ENCODE measurements around the gene CCNB2. TPM values are rescaled to one million over a fixed set of nuclear protein-coding genes. Genes with fewer than 3 reads are reported as not detected.

Gene CCNB2
- total RNA-seq, 1 experiment from 2014 or later = 128 TPM

GRCh38 chr15:59166601-59167265, 61.8 kb downstream of the CCNB2 start:
- DNase-seq (ENCODE audit: low read depth) = no peak

DNA sequence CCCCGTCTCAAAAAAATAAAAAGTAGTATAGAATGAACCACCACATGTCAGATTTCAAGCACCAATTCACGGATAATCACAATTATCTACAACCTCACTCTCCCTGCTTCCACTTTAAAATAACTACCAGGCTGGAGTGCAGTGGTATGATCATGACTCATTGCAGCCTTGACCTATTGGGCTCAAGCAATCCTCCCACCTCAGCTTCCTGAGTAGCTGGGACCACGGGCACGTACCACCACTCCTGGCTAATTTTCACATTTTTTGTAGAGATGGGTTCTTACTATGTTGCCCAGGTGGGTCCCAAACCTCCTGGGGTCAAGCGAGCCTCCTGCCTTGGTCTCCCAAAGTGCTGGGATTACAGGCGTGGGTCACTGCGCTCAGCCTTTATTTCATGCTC, 63.6 kb downstream of the CCNB2 start:
- DNase-seq (ENCODE audit: low read depth) = peak; percentile 65

DNA sequence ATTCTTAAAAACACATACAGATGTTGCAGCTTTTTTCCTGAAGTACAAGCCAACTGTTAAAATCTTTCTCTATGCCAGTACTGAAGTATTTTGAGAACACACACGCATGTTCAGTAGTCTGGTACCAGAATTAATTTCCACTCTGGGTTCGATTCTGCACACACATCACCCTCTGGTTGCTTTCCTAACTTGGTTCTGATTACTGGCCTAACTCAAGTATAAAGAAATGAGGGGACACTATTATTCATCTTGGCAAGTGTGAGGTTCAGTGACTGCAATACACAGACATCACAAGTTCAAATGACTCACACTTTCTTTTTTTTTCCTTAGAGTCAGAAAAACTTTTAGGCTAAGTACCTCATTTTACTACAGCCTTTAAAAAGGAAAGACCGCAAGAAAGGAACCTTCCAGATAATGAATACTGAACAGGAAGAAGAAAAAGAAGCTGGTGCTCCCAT, 64.3 kb downstream of the CCNB2 start:
- peak; percentile 54 for DNase-seq (ENCODE audit: low read depth)

DNA sequence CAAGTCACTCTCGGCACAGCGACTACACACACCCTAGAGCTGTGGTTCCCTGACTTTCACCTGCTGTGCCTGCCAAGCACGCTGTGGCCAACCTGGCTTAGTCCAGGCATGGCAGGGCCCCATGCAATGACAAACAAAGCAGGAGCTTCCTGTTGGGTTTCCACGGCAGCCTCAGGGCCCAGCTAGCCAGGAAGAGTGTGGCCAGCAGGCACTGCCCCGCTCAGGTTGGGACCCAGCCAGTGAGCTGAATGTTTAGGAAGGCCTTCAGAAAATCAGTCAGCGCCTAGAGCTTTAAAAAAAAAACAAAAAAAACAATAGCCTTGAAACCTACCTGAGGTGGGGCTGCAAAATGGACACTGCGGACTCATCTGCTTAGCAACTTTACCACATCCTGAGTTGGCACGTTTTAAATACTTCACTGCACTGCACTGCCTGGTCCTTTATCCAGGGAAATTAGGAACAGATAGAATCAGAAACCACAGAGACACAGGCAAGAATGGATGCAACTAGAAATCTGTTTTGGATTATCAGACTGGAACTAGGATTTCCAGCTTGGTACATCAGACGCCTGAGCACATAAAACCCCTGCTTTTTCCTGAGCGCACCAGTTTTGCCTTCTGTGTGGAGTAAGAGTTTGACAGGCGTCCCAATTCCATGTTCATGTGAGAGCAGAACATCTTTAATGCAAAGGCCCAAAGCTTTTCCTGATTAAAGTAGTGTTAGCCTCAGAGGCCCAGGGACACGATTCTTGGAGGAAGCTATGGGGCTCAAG, 65.5 kb downstream of the CCNB2 start:
- peak; percentile 79 for DNase-seq (ENCODE audit: low read depth)

DNA sequence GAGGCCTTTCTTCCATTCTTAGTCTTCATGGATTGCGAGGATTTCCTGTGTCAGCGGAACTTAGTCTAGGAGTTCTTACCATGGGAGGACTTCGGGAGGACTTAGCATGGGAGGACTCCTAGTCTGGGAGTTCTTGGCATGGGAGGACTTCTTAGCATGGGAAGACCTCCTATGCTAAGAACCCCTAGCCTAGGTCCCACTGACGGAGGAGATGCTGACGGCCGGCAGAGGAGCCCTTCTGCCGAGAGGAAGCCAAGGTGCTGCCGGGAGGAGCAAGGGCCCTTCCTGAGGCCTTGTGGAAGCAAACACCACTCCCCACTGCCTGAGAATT, 66.1 kb downstream of the CCNB2 start:
- DNase-seq (ENCODE audit: low read depth) = no peak

DNA sequence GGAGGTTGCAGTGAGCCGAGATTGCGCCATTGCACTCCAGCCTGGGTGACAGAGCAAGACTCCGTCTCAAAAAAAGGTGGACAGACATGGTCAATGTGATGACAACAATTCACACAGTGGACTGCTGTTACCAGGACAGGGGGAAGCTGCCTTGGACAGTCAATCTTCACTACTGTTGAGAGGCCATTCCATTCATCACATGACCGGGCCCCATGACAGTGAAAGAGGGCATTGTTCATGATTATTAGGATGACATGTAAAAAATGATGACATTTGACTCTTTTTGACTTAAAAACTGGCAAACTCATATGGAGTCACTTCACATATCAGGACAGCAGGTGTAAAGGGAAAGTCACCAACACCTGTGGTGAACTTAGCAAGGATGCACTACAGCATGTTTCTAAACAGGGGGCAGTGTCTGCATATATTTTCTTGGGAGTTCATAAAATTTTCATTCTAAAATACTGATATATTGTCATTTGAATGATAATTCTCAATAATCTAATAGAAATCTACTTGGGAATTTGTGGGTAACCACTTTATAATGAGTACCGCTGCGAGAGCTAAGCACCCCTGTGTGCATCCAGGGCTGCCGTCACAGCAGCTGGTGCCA, 67.4 kb downstream of the CCNB2 start:
- DNase-seq (ENCODE audit: low read depth) = no peak

GRCh38 chr15:59173194-59173593, 68.2 kb downstream of the CCNB2 start:
- DNase-seq (ENCODE audit: low read depth) = no peak

- no peak for DNase-seq (ENCODE audit: low read depth)
These were observed 69.3 kb downstream of the CCNB2 start for GRCh38 chr15:59174151-59174834.

Other genes starting within 250 kb of the CCNB2 start
- gene SLTM, start 171.5 kb upstream of the CCNB2 start, total RNA-seq (2014; rRNA removed; shearing (Covaris generic)) = 53.9 and 67.3 TPM in 2 replicates
- gene RNF111, start 117.5 kb upstream of the CCNB2 start, total RNA-seq (2014; rRNA removed; shearing (Covaris generic)) = 7.5 and 19.0 TPM in 2 replicates
- gene LDHAL6B, start 101.7 kb downstream of the CCNB2 start, total RNA-seq (2014; rRNA removed; shearing (Covaris generic)) = not detected in 2 replicates